ENCODE data around the gene TEDC2. TPM values are rescaled to one million over a fixed set of nuclear protein-coding genes. Genes with fewer than 3 reads are reported as not detected.

The TEDC2 gene
- total and polyA plus RNA-seq, 9 of the 15 experiments (the other 6 are each of a cell fraction or from before 2014, with no cell fraction given), result 0.75 to 57.0 (median 17.6) TPM

DNA sequence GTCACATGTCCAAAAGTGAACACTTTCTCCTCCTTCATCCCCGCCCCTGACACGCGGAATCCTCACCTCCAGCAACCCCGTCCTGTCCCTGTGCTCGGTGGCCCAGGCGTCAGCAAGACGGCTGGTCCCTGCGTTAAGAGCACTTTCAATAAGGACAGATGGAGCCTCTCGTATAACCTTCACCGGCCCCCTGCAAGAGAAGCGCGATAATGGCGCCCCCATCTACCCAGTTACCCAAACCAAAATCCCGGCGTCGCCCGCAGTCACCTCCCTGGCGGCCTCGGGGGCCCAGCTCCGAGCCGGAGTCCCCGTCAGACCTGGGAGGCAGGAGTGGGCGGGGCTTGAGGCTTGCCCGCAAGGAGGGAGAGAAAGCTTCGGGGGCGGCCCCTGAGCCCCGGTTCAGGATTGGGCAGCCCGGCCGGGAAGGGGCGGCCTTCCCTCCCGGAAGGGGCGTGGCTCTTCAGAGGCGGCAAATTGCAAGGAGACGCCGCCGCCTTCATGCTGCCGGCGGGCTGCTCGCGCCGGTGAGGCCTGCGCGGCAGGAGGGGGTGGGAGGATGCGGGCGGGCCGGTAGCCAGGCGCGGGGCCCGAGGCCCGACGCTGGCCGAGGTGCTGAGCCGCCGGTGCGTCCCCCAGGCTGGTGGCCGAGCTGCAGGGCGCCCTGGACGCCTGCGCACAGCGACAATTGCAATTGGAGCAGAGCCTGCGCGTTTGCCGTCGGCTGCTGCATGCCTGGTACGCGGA lies at the start of gene TEDC2 (continued):
- TF ChIP-seq EWSR1 (IDR thresholded peaks at IDR 0.05; ENCODE audit: borderline replicate concordance, low read depth, partially characterized antibody), result no peak
- no peak for TF ChIP-seq FOXM1 (IDR thresholded peaks at IDR 0.05; ENCODE audit: low read depth)
- no peak for TF ChIP-seq FOXM1 (CRISPR knock-in tag; IDR thresholded peaks at IDR 0.05; ENCODE audit: low read depth)
- TF ChIP-seq ELF4 (CRISPR knock-in tag; IDR thresholded peaks at IDR 0.05), result 0 out of 2 replicates have a peak, but pooled peaks have one; percentile 18
- TF ChIP-seq ARID1B (IDR thresholded peaks at IDR 0.05), result no peak
- 0 out of 2 replicates have a peak, but pooled peaks have one; percentile 18 for TF ChIP-seq SMARCE1 (IDR thresholded peaks at IDR 0.05)
- 0 out of 2 replicates have a peak, but pooled peaks have one; percentile 71 for TF ChIP-seq POLR2AphosphoS2 (IDR thresholded peaks at IDR 0.05; ENCODE audit: low read length)
- TF ChIP-seq ZNF518B (CRISPR knock-in tag; IDR thresholded peaks at IDR 0.05), result no peak
- peak; percentile 51; the same call in 1 of the 2 replicates for TF ChIP-seq JUND (IDR thresholded peaks at IDR 0.05; ENCODE audit: borderline replicate concordance, low read depth, low read length)
- no peak; the same call in 2 of the 3 replicates for TF ChIP-seq JUND (tag; IDR thresholded peaks at IDR 0.05; ENCODE audit: borderline replicate concordance, low read depth, low read length)
- TF ChIP-seq CREM (IDR thresholded peaks at IDR 0.05; ENCODE audit: low read depth), result peak; percentile 51
- no peak for TF ChIP-seq ZNF561 (CRISPR knock-in tag; conservative IDR thresholded peaks at IDR 0.05)
- no peak for TF ChIP-seq SMARCA4 (IDR thresholded peaks at IDR 0.05)
- TF ChIP-seq NELFE (IDR thresholded peaks at IDR 0.05; ENCODE audit: insufficient read depth, insufficient read length), result no peak
- TF ChIP-seq EGR1 (conservative IDR thresholded peaks at IDR 0.05), result peak; percentile 45; the same call in 1 of the 2 replicates
- TF ChIP-seq, protein P1, sequence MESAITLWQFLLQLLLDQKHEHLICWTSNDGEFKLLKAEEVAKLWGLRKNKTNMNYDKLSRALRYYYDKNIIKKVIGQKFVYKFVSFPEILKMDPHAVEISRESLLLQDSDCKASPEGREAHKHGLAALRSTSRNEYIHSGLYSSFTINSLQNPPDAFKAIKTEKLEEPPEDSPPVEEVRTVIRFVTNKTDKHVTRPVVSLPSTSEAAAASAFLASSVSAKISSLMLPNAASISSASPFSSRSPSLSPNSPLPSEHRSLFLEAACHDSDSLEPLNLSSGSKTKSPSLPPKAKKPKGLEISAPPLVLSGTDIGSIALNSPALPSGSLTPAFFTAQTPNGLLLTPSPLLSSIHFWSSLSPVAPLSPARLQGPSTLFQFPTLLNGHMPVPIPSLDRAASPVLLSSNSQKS (CRISPR knock-in tag; IDR thresholded peaks at IDR 0.05), result no peak
- TF ChIP-seq ZNF589 (CRISPR knock-in tag; IDR thresholded peaks at IDR 0.05; ENCODE audit: low read depth), result no peak
- TF ChIP-seq PCBP2 (IDR thresholded peaks at IDR 0.05; ENCODE audit: low read depth, low read length, poor library complexity, severe bottlenecking), result no peak
- no peak for TF ChIP-seq TRIM28 (IDR thresholded peaks at IDR 0.05)
- no peak for TF ChIP-seq ZNF277 (CRISPR knock-in tag; IDR thresholded peaks at IDR 0.05; ENCODE audit: borderline replicate concordance)
- no peak for TF ChIP-seq FOXK2 (conservative IDR thresholded peaks at IDR 0.05 in 1 of 2, IDR thresholded peaks at IDR 0.05 in 1 of 2; ENCODE audit: low read depth in 2 of 2)
- no peak for TF ChIP-seq PRPF4 (IDR thresholded peaks at IDR 0.05; ENCODE audit: insufficient read depth, low read depth, low read length, poor library complexity, severe bottlenecking)

Measured in K562 (cell line).